ENCODE measurements around the gene CDK6. TPM values are rescaled to one million over a fixed set of nuclear protein-coding genes. Genes with fewer than 3 reads are reported as not detected.

Gene CDK6
- total RNA-seq, 4 donors from 2014 or later = 43.6 to 85.1 (median 63.3) TPM

DNA sequence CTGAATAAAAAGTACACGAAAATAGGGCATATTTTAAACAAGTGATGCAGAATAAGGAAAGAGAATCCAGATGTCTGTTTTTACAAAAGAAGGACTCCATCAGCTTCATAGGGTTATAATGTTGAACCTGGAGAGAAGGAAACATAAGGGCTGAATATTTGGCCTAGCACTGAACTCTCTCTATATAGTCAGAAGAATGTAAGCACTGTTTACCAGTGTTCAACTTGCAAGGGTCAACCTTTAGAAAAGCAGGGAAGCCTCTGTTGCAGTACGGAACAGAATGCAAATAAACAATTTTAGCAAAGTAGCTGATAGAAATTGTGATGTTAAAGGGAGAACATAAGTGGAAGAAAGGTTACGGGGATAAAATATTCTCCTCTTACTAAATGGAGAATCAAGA is 16.2 kb downstream of the CDK6 start:
- no peak for DNase-seq (ENCODE audit: low spot score in 2 of 2)
- H3K4me3 ChIP-seq (ENCODE audit: low read depth, poor library complexity, severe bottlenecking) = no peak overlapping the region
- intact Hi-C loops (cut with DNase I; ENCODE audit: low total_unique reads) = no loop called here
- no peak for TF ChIP-seq POLR2A (IDR thresholded peaks at IDR 0.05)
- TF ChIP-seq, protein P1, sequence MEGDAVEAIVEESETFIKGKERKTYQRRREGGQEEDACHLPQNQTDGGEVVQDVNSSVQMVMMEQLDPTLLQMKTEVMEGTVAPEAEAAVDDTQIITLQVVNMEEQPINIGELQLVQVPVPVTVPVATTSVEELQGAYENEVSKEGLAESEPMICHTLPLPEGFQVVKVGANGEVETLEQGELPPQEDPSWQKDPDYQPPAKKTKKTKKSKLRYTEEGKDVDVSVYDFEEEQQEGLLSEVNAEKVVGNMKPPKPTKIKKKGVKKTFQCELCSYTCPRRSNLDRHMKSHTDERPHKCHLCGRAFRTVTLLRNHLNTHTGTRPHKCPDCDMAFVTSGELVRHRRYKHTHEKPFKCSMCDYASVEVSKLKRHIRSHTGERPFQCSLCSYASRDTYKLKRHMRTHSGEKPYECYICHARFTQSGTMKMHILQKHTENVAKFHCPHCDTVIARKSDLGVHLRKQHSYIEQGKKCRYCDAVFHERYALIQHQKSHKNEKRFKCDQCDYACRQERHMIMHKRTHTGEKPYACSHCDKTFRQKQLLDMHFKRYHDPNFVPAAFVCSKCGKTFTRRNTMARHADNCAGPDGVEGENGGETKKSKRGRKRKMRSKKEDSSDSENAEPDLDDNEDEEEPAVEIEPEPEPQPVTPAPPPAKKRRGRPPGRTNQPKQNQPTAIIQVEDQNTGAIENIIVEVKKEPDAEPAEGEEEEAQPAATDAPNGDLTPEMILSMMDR (IDR thresholded peaks at IDR 0.05) = no peak
- WGBS, 2 donors = 95 to 97% methylated on average over 3 of the region's 3 CpGs

DNA sequence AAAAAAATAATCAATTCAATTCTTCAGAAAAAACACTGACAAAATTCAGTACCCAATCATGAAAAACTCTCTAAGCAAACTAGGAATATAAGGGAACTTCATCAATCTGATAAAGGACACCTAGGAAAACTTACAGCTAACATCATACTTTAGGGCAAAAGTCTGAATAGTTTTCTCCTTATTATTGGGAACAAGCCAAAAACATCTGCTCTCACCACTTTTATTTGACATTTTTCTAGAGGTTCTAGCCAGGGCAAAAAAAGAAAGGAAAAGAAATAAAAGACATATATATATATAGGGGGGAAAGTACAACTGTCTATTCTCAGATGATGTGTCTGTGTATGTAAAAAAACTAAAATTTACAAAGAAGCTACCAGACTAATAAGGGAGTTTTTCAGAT is 19.0 kb downstream of the CDK6 start:
- no peak for DNase-seq (ENCODE audit: low spot score in 2 of 2)
- intact Hi-C loops (cut with DNase I; ENCODE audit: low total_unique reads) = no loop called here
- H3K4me3 ChIP-seq (ENCODE audit: low read depth, poor library complexity, severe bottlenecking) = no peak overlapping the region
- TF ChIP-seq, protein P1 (IDR thresholded peaks at IDR 0.05) = no peak
- no peak for TF ChIP-seq POLR2A (IDR thresholded peaks at IDR 0.05)

DNA sequence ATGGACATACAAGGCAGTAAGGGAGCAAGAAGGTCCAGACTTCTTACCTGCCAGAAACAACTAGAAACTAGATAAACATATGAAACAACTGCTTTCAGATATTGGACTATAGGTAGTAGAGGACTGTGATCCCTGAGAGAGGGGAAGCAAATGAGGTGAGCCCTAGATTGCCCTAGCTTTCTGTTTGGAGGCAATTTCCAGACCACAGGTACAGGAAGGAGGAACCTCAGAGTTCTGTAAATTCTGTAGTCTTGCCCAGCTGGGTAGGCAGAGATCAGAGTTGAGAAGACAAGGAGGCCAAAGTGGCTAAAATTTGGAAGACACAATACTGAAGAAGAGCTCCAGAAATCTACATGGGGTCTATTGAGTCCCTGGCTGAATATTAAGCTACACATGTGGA is 21.0 kb downstream of the CDK6 start:
- no peak overlapping the region for H3K4me3 ChIP-seq (ENCODE audit: low read depth, poor library complexity, severe bottlenecking)
- no peak for DNase-seq (ENCODE audit: low spot score in 2 of 2)
- TF ChIP-seq, protein P1 (IDR thresholded peaks at IDR 0.05) = no peak
- TF ChIP-seq POLR2A (IDR thresholded peaks at IDR 0.05) = no peak
- intact Hi-C loops (cut with DNase I; ENCODE audit: low total_unique reads) = no loop called here

DNA sequence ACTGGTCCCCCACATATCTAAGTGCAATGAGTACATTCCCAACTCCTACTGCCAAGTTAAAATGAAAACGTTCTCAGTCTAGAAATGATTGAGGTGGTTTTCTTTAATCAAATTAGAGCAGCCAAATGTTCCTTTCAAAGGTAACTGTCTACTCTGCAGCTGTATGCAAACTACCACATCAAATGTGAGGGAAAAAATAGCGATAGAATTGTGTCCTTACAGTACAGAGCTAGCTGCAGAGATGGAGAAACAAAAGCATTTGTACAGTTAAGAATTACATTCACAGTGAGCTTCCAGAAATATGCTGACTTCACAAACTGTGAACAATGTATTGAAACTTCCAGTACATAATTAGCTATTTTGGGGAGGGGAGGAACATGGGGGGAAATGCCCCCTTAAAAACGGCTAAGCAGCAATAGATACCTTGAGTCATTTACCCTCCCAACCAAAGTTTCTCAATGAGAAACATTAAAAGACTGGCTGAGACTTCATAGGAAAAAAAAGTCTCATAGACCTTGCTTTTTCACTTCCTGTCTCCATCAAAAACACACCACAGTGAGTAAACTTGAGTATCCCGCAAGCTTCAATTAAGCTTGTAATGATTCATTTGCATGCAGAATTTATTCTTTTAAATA is 22.9 kb downstream of the CDK6 start:
- DNase-seq (ENCODE audit: low spot score in 2 of 2) = no peak
- TF ChIP-seq, protein P1 (IDR thresholded peaks at IDR 0.05) = no peak
- TF ChIP-seq POLR2A (IDR thresholded peaks at IDR 0.05) = no peak
- WGBS, 2 donors = 31 to 35% methylated on average over 4 of the region's 4 CpGs
- intact Hi-C loops (cut with DNase I; ENCODE audit: low total_unique reads) = no loop called here
- no peak overlapping the region for H3K4me3 ChIP-seq (ENCODE audit: low read depth, poor library complexity, severe bottlenecking)

DNA sequence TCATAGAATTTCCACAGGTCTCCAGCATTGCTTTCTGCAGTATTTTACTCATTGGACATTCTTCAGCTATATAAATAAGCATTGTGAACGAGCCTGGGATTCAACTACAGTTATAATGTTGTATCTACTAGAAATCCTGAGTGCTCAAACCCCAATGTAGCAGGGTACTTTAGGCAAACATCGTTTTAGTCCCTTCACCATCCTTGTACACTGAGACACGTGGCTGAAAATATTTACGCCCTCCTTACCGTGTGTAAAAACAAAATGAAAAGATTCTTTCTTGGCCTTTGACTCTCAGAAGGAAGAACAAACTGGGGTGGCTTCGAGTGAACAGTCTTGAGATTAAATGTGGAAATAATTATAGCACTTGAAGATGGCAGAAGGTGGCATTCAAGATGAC is 25.2 kb downstream of the CDK6 start:
- TF ChIP-seq POLR2A (IDR thresholded peaks at IDR 0.05) = no peak
- TF ChIP-seq, protein P1 (IDR thresholded peaks at IDR 0.05) = no peak
- WGBS, 2 donors = 90 to 91% methylated on average over 6 of the region's 6 CpGs
- intact Hi-C loops (cut with DNase I; ENCODE audit: low total_unique reads) = no loop called here
- no peak for DNase-seq (ENCODE audit: low spot score in 2 of 2)
- no peak overlapping the region for H3K4me3 ChIP-seq (ENCODE audit: low read depth, poor library complexity, severe bottlenecking)

Data from lower leg skin (tissue), 4 donors.